GM18505 (cell line): ENCODE data around the gene MROH9.

ENCODE experiments used
- ATAC-seq: cut with Tn5 transposase; IDR thresholded peaks from one replicate; pipeline ENCODE4 v1.9.1; 2021; ENCODE audit not compliant: unreplicated experiment
- POLR2A ChIP-seq: IDR thresholded peaks from 4 replicates; pipeline ENCODE4 v1.6.1; 2011; ENCODE audit warnings: borderline replicate concordance; ENCODE audit not compliant: insufficient read depth, insufficient read length; ENCODE audit errors: extremely low read depth

The MROH9 gene

DNA sequence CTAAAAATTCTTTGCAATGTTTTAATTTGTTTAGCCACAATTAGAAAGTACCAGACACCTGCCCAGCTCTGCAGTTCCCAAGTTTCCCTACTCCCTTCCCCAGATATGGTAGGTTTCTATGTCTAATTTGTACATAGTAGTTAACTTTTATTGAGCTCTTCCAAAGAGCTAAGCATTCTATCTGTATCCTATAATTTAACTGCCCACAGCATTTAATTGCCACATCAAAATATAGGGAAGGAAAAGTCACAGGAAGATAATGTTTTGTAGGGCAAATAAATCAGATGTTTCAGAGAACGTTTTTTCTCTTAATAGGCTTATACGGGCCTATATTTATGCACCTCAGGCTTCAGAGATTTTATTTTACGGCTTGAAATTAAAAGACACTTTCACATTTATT, 139.7 kb downstream of the MROH9 start:
- no peak for TF ChIP-seq POLR2A

DNA sequence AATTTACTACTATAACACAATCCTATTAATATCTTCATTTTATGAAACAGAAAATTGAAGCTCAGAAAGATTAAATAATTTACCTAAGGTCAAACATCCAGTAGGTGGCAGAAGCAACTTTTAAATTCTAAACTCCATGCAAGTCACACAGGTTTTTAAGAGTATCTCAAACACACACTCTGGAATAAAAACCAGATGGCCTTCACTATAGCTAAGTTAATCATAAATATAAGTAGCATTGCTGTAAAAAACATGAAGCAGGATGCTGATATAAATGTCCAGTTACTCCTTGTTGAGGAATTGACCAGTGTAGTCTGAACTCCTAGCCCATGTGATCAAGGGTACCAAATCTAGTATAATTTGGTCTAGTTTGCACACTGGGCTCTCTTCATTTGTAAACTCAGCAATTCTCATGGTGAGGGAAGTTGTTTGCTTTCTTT, 146.0 kb downstream of the MROH9 start:
- no peak for TF ChIP-seq POLR2A
- no peak for ATAC-seq

More for the DNA sequence above, 139.7 kb downstream of the MROH9 start:
- no peak for ATAC-seq

- no peak for TF ChIP-seq POLR2A
- no peak for ATAC-seq
These were observed 146.4 kb downstream of the MROH9 start for GRCh38 chr1:171081763-171082201.

DNA sequence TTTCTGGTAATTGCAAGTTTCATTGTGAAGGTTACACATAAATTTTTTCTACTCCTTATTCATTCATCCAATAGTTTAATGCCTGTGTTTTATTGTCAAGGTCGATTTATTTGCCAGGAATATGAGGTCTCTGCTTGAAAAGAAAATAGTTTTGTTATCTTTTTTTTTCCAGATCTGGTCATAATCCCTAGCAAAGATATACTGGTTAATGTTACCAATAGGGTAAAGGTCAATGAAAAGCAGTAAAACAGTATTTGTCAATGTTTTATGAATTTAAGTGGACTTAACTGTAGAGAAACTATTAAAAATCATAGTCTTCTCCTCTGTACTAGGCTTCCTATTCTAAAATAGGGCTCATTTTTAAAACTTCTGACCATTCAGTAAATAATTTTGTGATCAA, 147.3 kb downstream of the MROH9 start:
- no peak for ATAC-seq
- TF ChIP-seq POLR2A = no peak

GRCh38 chr1:171083222-171083621, 147.9 kb downstream of the MROH9 start:
- no peak for TF ChIP-seq POLR2A
- ATAC-seq = no peak

DNA sequence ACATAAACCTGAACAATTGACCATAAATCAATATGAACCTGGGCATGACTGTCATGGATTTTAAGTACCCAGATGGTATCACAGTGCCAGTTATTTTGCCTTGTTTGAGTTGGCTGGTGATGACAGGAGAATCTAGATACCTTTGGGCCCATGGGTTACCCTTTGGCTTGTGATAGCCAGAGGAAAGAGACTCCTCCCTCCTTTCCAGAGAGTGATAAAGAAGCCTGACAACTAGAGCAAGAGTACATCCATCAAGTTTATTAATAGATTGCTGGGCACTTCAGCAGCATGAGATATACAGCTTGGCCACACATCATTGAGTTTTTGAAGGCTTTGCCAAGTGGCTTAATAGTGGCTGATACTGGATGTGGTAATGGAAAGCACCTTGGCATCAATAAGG, 148.8 kb downstream of the MROH9 start:
- no peak for TF ChIP-seq POLR2A
- ATAC-seq = no peak

- no peak for TF ChIP-seq POLR2A
- no peak for ATAC-seq
These were observed 149.5 kb downstream of the MROH9 start for GRCh38 chr1:171084870-171085269.

DNA sequence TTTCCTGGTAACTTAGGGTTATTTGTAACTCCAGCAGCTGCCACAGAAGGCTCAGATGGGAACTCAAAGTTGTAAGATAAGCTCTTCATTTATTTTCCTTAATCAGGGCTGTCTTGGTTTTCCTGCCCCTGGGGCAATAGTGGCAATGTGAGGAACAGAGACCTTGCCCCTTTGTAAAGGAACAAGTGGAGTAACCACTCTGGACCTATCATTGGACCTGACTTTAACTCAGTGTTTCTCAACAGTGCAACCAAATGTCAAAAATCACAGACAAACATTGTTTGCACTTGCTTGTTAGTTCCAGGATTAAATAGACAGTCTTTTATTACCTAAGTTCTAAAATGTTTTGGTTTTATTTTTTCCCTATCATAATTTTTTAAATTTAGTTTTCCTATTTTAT, 152.6 kb downstream of the MROH9 start:
- no peak for TF ChIP-seq POLR2A

GRCh38 chr1:171090604-171091003, 155.3 kb downstream of the MROH9 start, which contains the start of gene FMO3:
TSS of gene FMO3 (plus strand) at chr1:171090905. CDS start at chr1:171092659, 1,754 bp downstream.
- no peak for TF ChIP-seq POLR2A
- no peak for ATAC-seq

More for the DNA sequence above, 152.6 kb downstream of the MROH9 start:
- ATAC-seq = no peak

- TF ChIP-seq POLR2A = no peak
- ATAC-seq = no peak
These were observed 168.5 kb downstream of the MROH9 start for GRCh38 chr1:171103862-171104261.

DNA sequence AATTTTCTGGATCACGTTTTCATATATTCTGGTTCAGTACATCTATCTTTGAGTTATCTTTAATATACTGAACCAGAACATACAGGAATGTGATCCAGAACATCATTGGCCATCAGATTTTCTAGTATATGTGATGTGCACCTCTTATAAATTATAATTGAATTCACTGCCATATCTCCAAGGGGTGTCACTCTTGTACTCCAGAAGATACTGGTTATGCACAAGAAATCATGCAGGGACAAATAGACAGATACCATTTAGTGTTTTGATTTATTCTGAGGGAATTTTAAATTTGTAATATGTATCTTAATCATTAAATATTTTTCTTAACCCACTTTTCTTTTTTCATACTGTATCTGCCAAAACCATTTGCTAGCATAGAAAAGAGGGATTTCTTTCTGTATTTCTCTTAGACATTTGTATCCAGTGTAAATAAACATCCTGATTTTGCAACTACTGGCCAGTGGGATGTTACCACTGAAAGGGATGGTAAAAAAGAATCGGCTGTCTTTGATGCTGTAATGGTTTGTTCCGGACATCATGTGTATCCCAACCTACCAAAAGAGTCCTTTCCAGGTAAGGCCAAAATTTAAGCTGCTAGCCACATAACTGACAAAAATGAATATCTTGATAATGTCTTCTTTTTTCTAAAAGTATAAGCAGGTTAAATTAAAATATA, 172.1 kb downstream of the MROH9 start:
- TF ChIP-seq POLR2A = no peak
- ATAC-seq = no peak

- ATAC-seq = no peak
- TF ChIP-seq POLR2A = no peak
These were observed 172.6 kb downstream of the MROH9 start for GRCh38 chr1:171107969-171108368.

GRCh38 chr1:171109966-171110365, 174.6 kb downstream of the MROH9 start:
- no peak for TF ChIP-seq POLR2A
- no peak for ATAC-seq

- ATAC-seq = no peak
These were observed 175.4 kb downstream of the MROH9 start for GRCh38 chr1:171110621-171111326.

More at GRCh38 chr1:171110621-171111326, 175.4 kb downstream of the MROH9 start:
- TF ChIP-seq POLR2A = no peak
